Activated CD4-positive, alpha-beta T cell treated with anti-CD3 and anti-CD28 coated beads for 24 hours (primary cell): ENCODE results near the gene VANGL2.
A peak's percentile ranks its signal among the peaks of the same experiment; 100 is the strongest.

Experiments
- DNase-seq, 2 donors: peaks; one replicate each; pipeline ENCODE4 v3.0.0-alpha.2; 2020; ENCODE audit warnings: low read depth in 2 of 2

The VANGL2 gene

DNA sequence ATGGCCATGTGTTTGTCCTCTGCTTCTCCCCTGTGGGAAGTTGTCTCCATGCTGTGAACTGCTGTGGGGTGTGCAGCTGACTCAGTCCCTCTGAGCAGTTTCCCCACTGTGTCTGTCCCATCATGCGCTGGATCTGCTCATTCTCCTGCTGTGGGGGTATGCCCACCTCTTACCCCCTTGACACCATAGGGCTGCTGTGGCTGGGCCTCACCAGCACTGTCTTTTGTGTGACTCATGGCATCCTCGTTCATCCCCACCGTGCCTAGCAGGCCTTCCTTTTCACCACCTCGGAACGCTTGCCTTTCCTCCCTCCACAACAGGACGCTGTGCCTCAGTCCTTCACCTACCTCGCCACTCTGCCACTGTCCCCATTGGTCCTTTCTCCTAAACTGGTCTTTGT, 27.3 kb downstream of the VANGL2 start:
- DNase-seq, result no peak

DNA sequence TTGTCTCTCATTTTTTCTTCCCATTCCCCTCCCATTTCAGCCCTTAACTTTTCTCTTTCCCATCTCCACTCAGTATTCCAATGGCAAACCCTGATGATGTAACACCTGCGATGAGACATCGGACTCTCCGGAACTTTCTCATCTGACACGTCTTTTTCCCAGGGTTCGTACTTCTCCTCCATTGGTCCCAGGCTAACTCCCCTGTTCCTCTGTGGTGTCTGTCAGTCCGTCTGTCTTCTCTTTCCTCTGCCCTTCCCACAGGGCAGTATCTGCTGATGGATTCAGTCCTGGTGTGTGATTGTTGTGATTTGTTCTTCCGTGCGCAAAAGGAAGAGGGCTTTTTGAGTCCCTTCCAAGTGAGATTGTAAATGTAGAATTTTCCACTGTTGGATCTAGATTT, 27.7 kb downstream of the VANGL2 start:
- no peak for DNase-seq

DNA sequence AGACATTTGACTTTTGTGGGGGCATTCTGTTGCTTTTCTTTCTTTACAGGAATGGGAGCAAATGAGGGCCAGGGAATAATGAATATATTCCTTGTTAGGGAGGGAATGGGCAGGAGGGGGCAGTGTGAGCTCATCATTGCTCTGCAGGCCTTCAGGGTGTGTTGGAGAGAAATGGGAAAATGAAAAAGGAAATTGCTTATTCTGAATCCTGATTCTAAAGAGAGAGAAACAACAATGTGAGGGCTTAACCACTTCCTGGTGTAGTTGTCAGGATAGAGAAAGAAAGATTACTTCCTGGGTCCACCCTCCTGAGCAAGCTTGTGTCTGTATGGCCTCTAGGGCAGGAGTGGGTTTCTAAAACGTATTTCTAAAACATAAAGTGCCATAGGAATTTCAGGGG, 28.3 kb downstream of the VANGL2 start:
- peak in 1 of 2 donors; percentile 22 for DNase-seq

DNA sequence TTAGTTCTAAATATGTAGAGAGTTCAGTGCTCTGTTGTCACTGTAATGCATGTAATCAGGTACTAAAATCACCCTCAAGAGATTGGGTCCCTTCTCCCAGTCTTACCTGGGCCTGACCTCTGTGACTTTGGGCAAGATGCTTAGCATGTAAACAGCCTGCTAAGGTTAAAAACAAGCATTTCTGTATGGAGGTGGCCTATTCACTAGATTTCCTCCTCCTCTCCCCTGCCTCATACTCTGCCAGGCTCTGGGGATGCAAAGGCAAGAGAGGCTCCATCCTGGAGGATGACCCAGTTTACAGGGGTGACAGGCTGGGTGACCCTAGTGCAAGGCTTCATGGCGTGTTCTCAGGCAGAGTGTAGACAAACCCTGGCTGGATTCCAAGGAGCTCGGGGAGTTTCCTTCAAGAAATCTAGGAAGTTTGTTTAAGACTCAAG, 28.8 kb downstream of the VANGL2 start:
- no peak for DNase-seq

- DNase-seq, result no peak
Observed at GRCh38 chr1:160429702-160430535, 29.6 kb downstream of the VANGL2 start.

- no peak for DNase-seq
Observed at GRCh38 chr1:160431006-160431405, 30.6 kb downstream of the VANGL2 start.

- DNase-seq, result no peak
Observed at GRCh38 chr1:160431571-160431970, 31.2 kb downstream of the VANGL2 start.

DNA sequence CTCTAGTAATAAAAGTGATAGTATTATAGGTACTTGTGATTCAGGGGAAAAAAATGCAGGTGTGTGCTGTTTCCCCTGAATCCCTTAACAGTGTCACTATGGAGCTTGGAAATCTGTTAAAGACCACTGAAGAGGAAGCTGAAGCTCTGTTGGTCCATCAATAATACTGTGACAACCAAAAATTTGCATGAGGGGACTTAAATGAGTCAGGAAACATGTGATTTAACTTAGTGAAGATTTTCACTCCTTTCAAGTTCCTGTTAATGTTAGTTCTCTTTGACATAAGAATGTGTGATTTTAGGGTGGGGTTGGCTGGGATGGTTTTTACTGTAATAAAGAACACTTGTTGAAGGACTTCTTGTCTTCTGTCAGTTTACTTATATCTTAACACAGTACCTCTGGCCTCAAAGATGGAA, 32.0 kb downstream of the VANGL2 start:
- no peak for DNase-seq

- DNase-seq, result no peak
Observed at GRCh38 chr1:160436966-160437365, 36.6 kb downstream of the VANGL2 start.

GRCh38 chr1:160437432-160438316, 37.3 kb downstream of the VANGL2 start:
- no peak for DNase-seq

GRCh38 chr1:160438317-160438918, 38.1 kb downstream of the VANGL2 start:
- no peak for DNase-seq

DNA sequence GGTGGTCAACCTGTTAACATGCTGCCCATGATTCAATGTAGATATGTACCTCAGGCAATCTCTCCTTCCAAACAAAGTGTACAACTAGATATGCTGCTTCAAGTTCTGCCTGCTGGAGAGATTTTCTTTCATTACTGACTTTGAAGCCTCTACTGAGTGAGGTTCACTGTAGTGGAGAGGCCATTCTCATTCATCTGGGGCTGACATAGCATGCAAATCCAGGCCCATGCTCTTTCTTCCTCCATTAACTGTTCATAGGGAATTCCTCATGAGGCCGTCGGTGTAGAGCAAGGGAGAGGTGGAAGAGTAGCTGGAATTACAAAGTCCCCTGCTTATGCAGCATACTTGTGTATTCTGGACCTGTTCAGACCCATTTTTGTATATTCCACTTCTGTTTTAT, 38.6 kb downstream of the VANGL2 start:
- DNase-seq, result no peak

DNA sequence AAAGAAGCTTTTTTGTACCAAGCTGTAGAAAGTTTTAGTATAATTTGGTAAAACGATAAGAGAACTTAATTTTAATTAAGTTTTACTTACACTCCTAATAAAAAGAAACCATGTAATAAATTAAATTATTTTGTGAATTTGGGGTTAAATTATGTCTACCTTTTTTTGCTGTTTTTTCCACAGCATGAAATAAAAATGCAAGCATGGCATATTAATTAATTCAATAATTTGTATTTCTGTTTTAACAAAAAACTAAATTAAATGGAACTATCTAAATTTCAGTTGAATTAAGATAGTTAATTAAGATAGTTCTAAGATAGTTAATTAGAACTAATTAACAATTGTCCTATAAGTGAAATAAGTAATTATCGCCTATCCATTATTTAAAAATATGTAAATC, 39.4 kb downstream of the VANGL2 start:
- no peak for DNase-seq

DNA sequence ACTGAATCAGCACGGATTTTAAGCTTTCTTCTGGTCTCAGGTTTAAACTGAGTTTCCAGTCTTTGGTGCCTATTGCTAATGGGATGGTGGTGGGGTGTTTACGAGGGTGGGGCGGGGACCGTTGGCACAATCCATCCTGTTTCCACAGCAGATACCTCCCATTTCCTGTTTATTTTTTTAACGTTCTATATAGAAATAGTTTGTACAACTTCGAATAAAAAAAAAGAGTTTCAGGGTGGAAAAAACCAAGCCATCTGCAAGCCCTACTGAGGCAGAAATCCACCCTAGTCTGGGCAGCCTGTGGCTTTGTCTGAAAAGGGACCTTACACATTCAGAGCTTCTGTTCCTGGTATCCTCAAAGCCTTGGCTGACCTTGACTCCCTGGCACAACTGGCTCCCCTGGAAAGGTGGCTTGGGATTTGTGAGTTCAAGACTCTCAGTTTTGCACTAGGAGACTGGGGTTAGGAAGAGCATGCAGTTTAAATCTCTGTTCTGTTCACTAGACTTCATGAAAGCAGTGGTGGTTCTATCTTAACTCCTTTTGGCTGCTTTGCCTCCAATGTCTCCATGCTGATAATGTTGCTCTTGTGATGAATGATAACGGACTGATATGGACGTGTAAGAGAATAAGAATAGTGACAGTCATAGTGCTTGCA, 46.7 kb downstream of the VANGL2 start:
- no peak for DNase-seq

DNA sequence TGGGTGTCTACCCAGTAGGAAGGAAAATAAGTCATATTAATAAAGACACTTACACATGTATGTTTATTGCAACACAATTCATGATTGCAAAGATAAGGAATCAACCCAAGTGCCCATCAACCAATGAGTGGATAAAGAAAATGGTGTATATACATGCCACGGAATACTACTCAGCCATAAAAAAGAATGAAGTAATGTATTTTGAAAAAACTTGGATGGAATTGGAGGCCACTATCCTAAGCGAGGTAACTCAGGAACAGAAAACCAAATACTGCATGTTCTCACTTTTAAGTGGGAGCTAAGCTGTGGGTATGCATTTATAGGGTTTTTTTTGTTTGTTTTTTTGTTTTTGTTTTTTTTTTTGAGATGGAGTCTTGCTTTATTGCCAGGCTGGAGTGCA, 49.1 kb downstream of the VANGL2 start:
- DNase-seq, result no peak

DNA sequence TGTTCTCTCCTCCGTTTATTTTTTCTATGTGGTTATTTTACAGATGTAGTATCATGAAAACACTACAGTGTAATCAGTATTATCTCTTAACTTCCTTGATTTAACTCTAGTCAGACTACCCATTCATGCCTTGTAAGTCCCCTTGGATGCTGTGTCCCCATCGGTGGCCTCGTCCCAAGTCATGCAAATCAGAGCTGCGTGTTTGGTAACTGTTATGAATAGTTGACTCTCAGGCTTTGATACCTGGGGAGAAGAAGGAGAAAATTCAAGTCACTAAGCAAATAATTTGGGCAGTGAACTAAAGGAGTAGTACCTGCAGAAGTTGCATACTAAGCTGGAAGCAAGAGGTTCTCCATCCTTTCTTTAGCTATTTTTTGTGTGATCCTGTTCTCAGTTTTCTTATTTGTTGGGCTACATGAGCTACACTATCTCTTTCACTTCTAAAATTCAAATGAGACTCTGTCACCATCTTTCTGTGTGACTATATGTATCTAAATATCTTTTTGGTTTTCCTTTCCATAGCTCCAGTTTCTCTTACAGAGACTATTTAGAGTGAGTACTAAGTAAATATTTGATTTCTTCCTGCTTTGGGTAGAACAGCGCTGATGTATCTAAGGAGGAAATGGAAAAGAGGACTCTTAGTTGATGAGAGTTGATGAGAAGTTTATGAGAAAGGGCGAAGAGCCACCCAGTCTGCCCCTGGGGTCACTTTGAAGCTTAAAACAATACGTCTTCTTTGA, 50.9 kb downstream of the VANGL2 start:
- DNase-seq, result no peak

DNA sequence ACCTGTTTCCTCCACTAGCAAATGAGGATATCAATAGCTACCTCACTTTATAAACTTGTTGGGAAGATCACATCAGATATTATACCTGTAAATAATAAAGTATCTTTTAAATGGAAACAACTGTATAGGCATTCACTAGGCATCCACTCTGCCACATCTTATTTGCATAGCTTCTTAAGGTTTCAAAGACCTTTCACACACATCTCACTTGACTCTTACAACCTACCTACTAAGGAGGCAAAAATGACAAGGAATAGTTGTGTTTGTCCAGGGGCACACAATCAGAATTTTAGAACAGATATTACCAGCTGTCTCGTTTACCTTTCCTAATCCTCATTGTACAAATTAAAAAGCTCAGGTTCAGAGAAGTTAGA, 51.5 kb downstream of the VANGL2 start:
- no peak for DNase-seq

DNA sequence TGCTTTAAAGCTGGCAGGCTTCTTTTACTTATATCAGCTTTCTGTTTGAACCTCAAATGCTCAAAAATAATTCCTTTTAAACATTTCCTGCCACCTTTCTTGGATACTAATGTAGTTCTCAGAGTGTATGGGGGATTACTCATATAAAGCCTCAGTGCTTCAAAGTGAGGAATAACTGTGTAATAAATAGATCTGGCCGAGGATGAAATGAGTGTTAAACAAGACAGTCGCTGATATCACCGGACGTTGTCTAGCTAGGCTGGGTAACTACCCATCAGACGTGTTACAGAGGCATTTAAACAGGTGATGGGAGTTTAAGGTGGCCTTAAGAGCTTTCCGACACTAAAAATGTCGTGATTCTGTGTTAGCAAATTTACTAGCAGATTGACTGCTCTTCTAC, 53.1 kb downstream of the VANGL2 start:
- DNase-seq, result no peak

- DNase-seq, result no peak
Observed at GRCh38 chr1:160454371-160455152, 54.2 kb downstream of the VANGL2 start.

GRCh38 chr1:160455153-160455517, 54.8 kb downstream of the VANGL2 start:
- no peak for DNase-seq

- no peak for DNase-seq
Observed at GRCh38 chr1:160459056-160459455, 58.7 kb downstream of the VANGL2 start.
